Lower leg skin (tissue), 3 donors: ENCODE measurements around the gene FAM107B.

Experiments
- CTCF ChIP-seq, 3 donors: fragments of 450-650 bp; IDR thresholded peaks; one replicate each; pipeline ENCODE4 v1.5.1; 2016; ENCODE audit warnings: antibody characterized with exemption in 3 of 3, mild to moderate bottlenecking in 3 of 3, moderate library complexity in 2 of 3
- POLR2A ChIP-seq, 2 donors: fragments of 450-650 bp; IDR thresholded peaks; one replicate each; pipeline ENCODE4 v1.6.1; 2016 to 2017; ENCODE audit warnings: antibody characterized with exemption in 2 of 2, mild to moderate bottlenecking in 1 of 2, moderate library complexity in 1 of 2

GRCh38 chr10:14571866-14572507 is 202.7 kb downstream of the FAM107B start:
- TF ChIP-seq POLR2A (IDR thresholded peaks at IDR 0.05) (no peak), CTCF (IDR thresholded peaks at IDR 0.05) (no peak)
